H9 (cell line): ENCODE measurements around the gene NACC2. TPM values are rescaled to one million over a fixed set of nuclear protein-coding genes. Genes with fewer than 3 reads are reported as not detected.

Experiments used
- DNase-seq: peaks from one replicate; pipeline ENCODE4 v3.0.0-alpha.2; 2017
- H2AFZ ChIP-seq: one replicate; pipeline ENCODE4 v1.6.1; 2013; ENCODE audit warnings: mild to moderate bottlenecking, low read length, control low read depth, moderate library complexity
- H2AK5ac ChIP-seq: 2 replicates; pipeline ENCODE4 v1.6.1; 2013; ENCODE audit warnings: low read length, control low read depth, mixed read lengths; ENCODE audit not compliant: insufficient read length
- H2BK120ac ChIP-seq: one replicate; pipeline ENCODE4 v1.6.1; 2013; ENCODE audit warnings: low read depth, mild to moderate bottlenecking, low read length, control low read depth, inconsistent platforms; ENCODE audit not compliant: poor library complexity, severe bottlenecking
- H2BK12ac ChIP-seq: 2 replicates; pipeline ENCODE4 v1.6.1; 2013; ENCODE audit warnings: low read length, control low read depth, mixed read lengths, low read depth; ENCODE audit not compliant: insufficient read length
- H2BK15ac ChIP-seq: 2 replicates; pipeline ENCODE4 v1.6.1; 2013; ENCODE audit warnings: low read depth, low read length, control low read depth
- H2BK20ac ChIP-seq: one replicate; pipeline ENCODE4 v1.6.1; 2013; ENCODE audit warnings: low read depth, mild to moderate bottlenecking, low read length, control low read depth, inconsistent platforms; ENCODE audit not compliant: poor library complexity, severe bottlenecking
- H2BK5ac ChIP-seq: 2 replicates; pipeline ENCODE4 v1.6.1; 2013; ENCODE audit warnings: low read length, control low read depth, mixed read lengths; ENCODE audit not compliant: insufficient read length
- H3K14ac ChIP-seq: 2 replicates; pipeline ENCODE4 v1.6.1; 2013; ENCODE audit warnings: low read length, control low read depth; ENCODE audit not compliant: insufficient read depth
- H3K18ac ChIP-seq: 2 replicates; pipeline ENCODE4 v1.6.1; 2013; ENCODE audit warnings: low read depth, mild to moderate bottlenecking, mixed read lengths, low read length, control low read depth; ENCODE audit not compliant: insufficient read length
- H3K23ac ChIP-seq: 2 replicates; pipeline ENCODE4 v1.6.1; 2013; ENCODE audit warnings: low read length, control low read depth, mixed read lengths, low read depth; ENCODE audit not compliant: insufficient read length
- H3K23me2 ChIP-seq: 2 replicates; pipeline ENCODE4 v1.6.1; 2013; ENCODE audit warnings: low read depth, mild to moderate bottlenecking, mixed read lengths, low read length, control low read depth; ENCODE audit not compliant: insufficient read length, poor library complexity, severe bottlenecking
- H3K27ac ChIP-seq: 2 replicates; pipeline ENCODE4 v1.5.1; 2013; ENCODE audit warnings: low read length, control low read depth, mixed read lengths, low read depth; ENCODE audit not compliant: insufficient read length
- H3K27me3 ChIP-seq: 2 replicates; pipeline ENCODE4 v1.6.1; 2013; ENCODE audit warnings: low read length, control low read depth, inconsistent platforms; ENCODE audit not compliant: insufficient read depth
- H3K4ac ChIP-seq: 2 replicates; pipeline ENCODE4 v1.6.1; 2013; ENCODE audit warnings: low read depth, mild to moderate bottlenecking, control low read depth, inconsistent platforms, low read length, moderate library complexity
- H3K4me1 ChIP-seq: 2 replicates; pipeline ENCODE4 v1.6.1; 2013; ENCODE audit warnings: low read length, control low read depth, inconsistent platforms; ENCODE audit not compliant: insufficient read depth
- H3K4me2 ChIP-seq: 2 replicates; pipeline ENCODE4 v1.6.1; 2013; ENCODE audit warnings: low read length, control low read depth, mixed read lengths; ENCODE audit not compliant: insufficient read length, insufficient read depth
- H3K56ac ChIP-seq: 2 replicates; pipeline ENCODE4 v1.6.1; 2013; ENCODE audit warnings: low read depth, mild to moderate bottlenecking, mixed read lengths, low read length, control low read depth; ENCODE audit not compliant: insufficient read length
- H3K79me1 ChIP-seq: 2 replicates; pipeline ENCODE4 v1.6.1; 2013; ENCODE audit warnings: low read depth, mild to moderate bottlenecking, moderate library complexity, low read length, control low read depth, inconsistent platforms; ENCODE audit not compliant: insufficient read depth, poor library complexity, severe bottlenecking
- H3K79me2 ChIP-seq: 2 replicates; pipeline ENCODE4 v1.6.1; 2013; ENCODE audit warnings: low read length, control low read depth, inconsistent platforms; ENCODE audit not compliant: insufficient read depth
- H3K9ac ChIP-seq: 2 replicates; pipeline ENCODE4 v1.6.1; 2013; ENCODE audit warnings: low read length, control low read depth, mixed read lengths; ENCODE audit not compliant: insufficient read length; ENCODE audit errors: extremely low read depth
- H3K9me3 ChIP-seq: one replicate; pipeline ENCODE4 v1.6.1; 2013; ENCODE audit warnings: low read depth, low read length, inconsistent platforms; ENCODE audit not compliant: control insufficient read depth
- H3T11ph ChIP-seq: one replicate; pipeline ENCODE4 v1.6.1; 2013; ENCODE audit warnings: mild to moderate bottlenecking, low read length, control low read depth, inconsistent platforms
- H4K20me1 ChIP-seq: one replicate; pipeline ENCODE4 v1.6.1; 2013; ENCODE audit not compliant: control insufficient read depth, insufficient read length, insufficient read depth
- H4K5ac ChIP-seq: 2 replicates; pipeline ENCODE4 v1.6.1; 2013; ENCODE audit warnings: low read depth, mild to moderate bottlenecking, mixed read lengths, low read length, control low read depth; ENCODE audit not compliant: insufficient read length
- H4K8ac ChIP-seq: replicated peaks from 2 replicates; pipeline ENCODE4 v1.6.1; 2013; ENCODE audit warnings: low read length, control low read depth, mixed read lengths, low read depth; ENCODE audit not compliant: insufficient read length
- H4K91ac ChIP-seq: 2 replicates; pipeline ENCODE4 v1.6.1; 2013; ENCODE audit warnings: low read depth, mild to moderate bottlenecking, moderate library complexity, mixed read lengths, low read length, control low read depth; ENCODE audit not compliant: insufficient read length
- H3K27ac Mint-ChIP-seq, 3 experiments: 2 replicates in 2 of 3; 3 replicates in 1 of 3; pipeline ENCODE4 v1.8.0; 2020 to 2021; ENCODE audit warnings: mixed read lengths in 3 of 3, mild to moderate bottlenecking in 1 of 3, moderate library complexity in 1 of 3
- H3K27me3 Mint-ChIP-seq: 2 replicates; pipeline ENCODE4 v1.8.0; 2021; ENCODE audit warnings: low read depth, mild to moderate bottlenecking, moderate library complexity, mixed read lengths
- H3K36me3 Mint-ChIP-seq, 3 experiments: 2 replicates in 2 of 3; 3 replicates in 1 of 3; pipeline ENCODE4 v1.8.0; 2020 to 2021; ENCODE audit warnings: low read depth in 3 of 3, mixed read lengths in 3 of 3; ENCODE audit not compliant: insufficient read depth in 1 of 3
- H3K4me1 Mint-ChIP-seq, 2 experiments: 2 replicates each; pipeline ENCODE4 v1.8.0; 2020; ENCODE audit warnings: mixed read lengths in 2 of 2
- H3K4me3 Mint-ChIP-seq, 2 experiments: 2 replicates in 1 of 2; 3 replicates in 1 of 2; pipeline ENCODE4 v1.8.0; 2020 to 2021; ENCODE audit warnings: mild to moderate bottlenecking in 2 of 2, mixed read lengths in 2 of 2, moderate library complexity in 1 of 2
- H3K9me3 Mint-ChIP-seq, 2 experiments: 2 replicates in 1 of 2; 3 replicates in 1 of 2; pipeline ENCODE4 v1.8.0; 2020; ENCODE audit warnings: mild to moderate bottlenecking in 2 of 2, mixed read lengths in 2 of 2, moderate library complexity in 1 of 2
- WGBS: extraction: QIAGEN DNeasy Blood & Tissue Kit; methylation state at CpG from one replicate; pipeline ENCODE4 v1.1.7; 2013; ENCODE audit warnings: missing lambda C conversion rate, low lambda C conversion rate, mixed read lengths; ENCODE audit not compliant: insufficient read length; ENCODE audit errors: extremely low coverage; 5-methylcytosine and 5-hydroxymethylcytosine counted together
- total RNA-seq: library from RNA; stranded (reverse); gene quantifications from 2 replicates; pipeline ENCODE4 v1.2.1, GENCODE V29; 2021
- TF ChIP-seq, protein P1 (sequence below): fragments of 200-600 bp; sonication (generic); conservative IDR thresholded peaks from 3 replicates; pipeline ENCODE4 v1.8.0; 2021; ENCODE audit warnings: antibody characterized with exemption, mild to moderate bottlenecking

The NACC2 gene
- total RNA-seq, 1 experiment from 2014 or later, result 11.5 TPM

DNA sequence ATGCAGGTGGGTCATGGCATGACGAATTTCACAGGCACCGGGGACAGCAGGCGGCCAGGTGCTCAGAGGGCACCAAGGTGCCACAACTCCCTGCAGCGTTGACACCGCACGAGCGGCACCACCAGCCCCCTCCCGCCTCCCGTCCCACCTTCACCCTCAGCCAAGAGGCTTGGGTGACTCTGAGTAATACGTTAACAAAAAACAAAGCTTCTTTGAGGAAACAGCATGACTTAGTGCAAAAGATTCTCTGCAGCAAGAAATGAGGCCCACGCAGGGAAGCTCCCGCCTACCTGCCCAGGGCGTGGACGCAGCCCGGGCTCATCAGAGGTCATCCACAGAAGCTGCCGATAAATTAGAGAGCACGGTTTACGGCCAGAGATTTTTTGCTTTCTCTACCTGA, 19.5 kb upstream of the NACC2 start:
- no peak overlapping the region for H3K4me2 ChIP-seq
- no peak overlapping the region for H2BK5ac ChIP-seq
- no peak overlapping the region for H3K14ac ChIP-seq
- H3K18ac ChIP-seq, result no peak overlapping the region
- no peaks in the 10 kb centered on the region for H3K4me1 ChIP-seq
- Mint-ChIP-seq H3K9me3 (no peaks in the 10 kb centered on the region), H3K4me3 (peak overlapping the region in 1 of 2 experiments; percentile 55; a peak in 1 of 5 replicates), H3K36me3 (peaks cover 1 to 18% (median 17%) of the 10 kb centered on the region in 3 experiments; a peak in 5 of 7 replicates), H3K27me3 (no peaks in the 10 kb centered on the region), H3K4me1 (peaks cover 11 to 17% of the 10 kb centered on the region in 2 experiments), H3K27ac (peak overlapping the region in 1 of 3 experiments; percentile 49; a peak in 1 of 7 replicates)
- no peak overlapping the region for H2BK120ac ChIP-seq
- no peaks in the 10 kb centered on the region for H3K79me2 ChIP-seq
- no peak overlapping the region for H4K91ac ChIP-seq
- no peak overlapping the region for H3K9ac ChIP-seq
- no peak overlapping the region for H3K27ac ChIP-seq
- no peaks in the 10 kb centered on the region for H3K23me2 ChIP-seq
- H2BK12ac ChIP-seq, result no peak overlapping the region
- H3K9me3 ChIP-seq, result no peaks in the 10 kb centered on the region
- H2BK15ac ChIP-seq, result no peak overlapping the region
- no peak overlapping the region for H3K23ac ChIP-seq
- H2BK20ac ChIP-seq, result no peak overlapping the region
- no peak for DNase-seq
- TF ChIP-seq, protein P1, sequence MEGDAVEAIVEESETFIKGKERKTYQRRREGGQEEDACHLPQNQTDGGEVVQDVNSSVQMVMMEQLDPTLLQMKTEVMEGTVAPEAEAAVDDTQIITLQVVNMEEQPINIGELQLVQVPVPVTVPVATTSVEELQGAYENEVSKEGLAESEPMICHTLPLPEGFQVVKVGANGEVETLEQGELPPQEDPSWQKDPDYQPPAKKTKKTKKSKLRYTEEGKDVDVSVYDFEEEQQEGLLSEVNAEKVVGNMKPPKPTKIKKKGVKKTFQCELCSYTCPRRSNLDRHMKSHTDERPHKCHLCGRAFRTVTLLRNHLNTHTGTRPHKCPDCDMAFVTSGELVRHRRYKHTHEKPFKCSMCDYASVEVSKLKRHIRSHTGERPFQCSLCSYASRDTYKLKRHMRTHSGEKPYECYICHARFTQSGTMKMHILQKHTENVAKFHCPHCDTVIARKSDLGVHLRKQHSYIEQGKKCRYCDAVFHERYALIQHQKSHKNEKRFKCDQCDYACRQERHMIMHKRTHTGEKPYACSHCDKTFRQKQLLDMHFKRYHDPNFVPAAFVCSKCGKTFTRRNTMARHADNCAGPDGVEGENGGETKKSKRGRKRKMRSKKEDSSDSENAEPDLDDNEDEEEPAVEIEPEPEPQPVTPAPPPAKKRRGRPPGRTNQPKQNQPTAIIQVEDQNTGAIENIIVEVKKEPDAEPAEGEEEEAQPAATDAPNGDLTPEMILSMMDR, result no peak
- WGBS, result no CpG with 5 or more reads among the region's 18 CpGs
- H4K20me1 ChIP-seq, result no peaks in the 10 kb centered on the region
- no peaks in the 10 kb centered on the region for H3K79me1 ChIP-seq
- no peak overlapping the region for H3T11ph ChIP-seq
- no peak overlapping the region for H3K4ac ChIP-seq
- H2AFZ ChIP-seq, result no peak overlapping the region
- H2AK5ac ChIP-seq, result no peak overlapping the region
- H4K8ac ChIP-seq, result no peak overlapping the region
- no peak overlapping the region for H3K56ac ChIP-seq
- H4K5ac ChIP-seq, result no peak overlapping the region
- no peaks in the 10 kb centered on the region for H3K27me3 ChIP-seq
